T-helper 17 cell (primary cell): Measurements from ENCODE around the gene ULBP1. TPM values are rescaled to one million over a fixed set of nuclear protein-coding genes. Genes with fewer than 3 reads are reported as not detected.
A peak's percentile ranks its signal among the peaks of the same experiment; 100 is the strongest.
"Not testable (repeated sequence)": the region's sequence is repeated elsewhere in the genome, so short reads cannot be mapped to it uniquely, and the experiment has no call there.

Experiments used
- ATAC-seq: fragments of 150-1000 bp; cut with Tn5 transposase; 2 replicates; pipeline ENCODE4 v1.10.0; 2021; ENCODE audit warnings: mild to moderate bottlenecking, moderate library complexity
- DNase-seq, 3 donors: peaks; one replicate each; pipeline versions ENCODE4 v3.0.0 to v3.0.0-alpha.2; 2020 to 2021
- H3K9me3 ChIP-seq: one replicate; pipeline ENCODE4 v1.7.0; 2013; ENCODE audit warnings: low read length, mild to moderate bottlenecking; ENCODE audit not compliant: control insufficient read depth, poor library complexity, severe bottlenecking
- H3K27ac Mint-ChIP-seq: one replicate; pipeline ENCODE4 v1.8.0; 2022; ENCODE audit warnings: mild to moderate bottlenecking, moderate library complexity, mixed read lengths
- H3K27me3 Mint-ChIP-seq: one replicate; pipeline ENCODE4 v1.8.0; 2022; ENCODE audit warnings: mixed read lengths
- H3K36me3 Mint-ChIP-seq: one replicate; pipeline ENCODE4 v1.8.0; 2022; ENCODE audit warnings: low read depth, mixed read lengths
- H3K4me1 Mint-ChIP-seq: one replicate; pipeline ENCODE4 v1.8.0; 2022; ENCODE audit warnings: mild to moderate bottlenecking, mixed read lengths
- H3K4me3 Mint-ChIP-seq: one replicate; pipeline ENCODE4 v1.8.0; 2022; ENCODE audit warnings: mild to moderate bottlenecking, moderate library complexity, mixed read lengths
- total RNA-seq, 4 donors: library from RNA in 2 of 4; stranded (reverse) in 2 of 4; gene quantifications; one replicate each; pipeline ENCODE4 v1.2.3 and lab custom pipeline; 2022 to 2026

ULBP1 gene
- total RNA-seq, 2 donors from 2014 or later, result 0.20 TPM; not detected in 1

DNA sequence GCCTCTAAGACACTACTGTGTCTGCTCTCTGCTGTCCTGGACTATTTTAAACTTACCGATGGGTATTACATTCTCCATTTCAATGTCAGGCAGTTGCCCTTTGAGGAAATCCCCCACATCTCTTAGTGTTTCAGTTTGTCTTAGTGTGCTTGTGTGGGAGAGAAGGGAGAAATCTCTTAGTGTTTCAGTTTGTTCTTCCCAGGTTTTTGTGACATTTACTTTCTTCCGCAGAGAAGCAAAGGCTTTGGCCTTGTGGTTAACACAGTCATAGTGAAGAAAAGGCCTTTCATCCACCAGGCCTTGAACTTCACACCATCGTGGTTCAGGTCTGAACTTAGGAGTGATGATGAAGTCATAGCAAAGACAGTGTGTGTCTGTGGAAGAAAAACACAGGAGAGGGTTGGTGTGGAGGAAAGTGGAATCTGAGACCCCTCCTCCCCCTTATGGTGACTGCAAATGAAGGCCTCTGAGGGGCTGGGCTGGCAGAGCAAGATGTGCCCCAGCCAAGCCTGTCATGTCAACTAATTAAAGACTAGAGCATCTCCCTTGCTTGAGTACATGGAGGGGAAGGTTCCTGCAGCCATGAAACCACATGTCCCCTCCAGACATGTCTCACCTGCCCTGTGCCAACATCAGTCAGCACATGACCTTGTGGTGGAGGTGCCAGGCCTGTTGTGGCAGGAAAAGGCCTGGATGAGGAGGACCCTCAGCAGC lies 37.7 kb downstream of the ULBP1 start:
- Mint-ChIP-seq H3K36me3 (peaks cover 4% of the 10 kb centered on the region), H3K27me3 (peaks cover 34% of the 10 kb centered on the region), H3K4me3 (no peak overlapping the region), H3K27ac (peak overlapping the region; percentile 80), H3K4me1 (peaks cover 32% of the 10 kb centered on the region)
- H3K9me3 ChIP-seq, result no peaks in the 10 kb centered on the region
- DNase-seq, result no peak
- no peak for ATAC-seq

DNA sequence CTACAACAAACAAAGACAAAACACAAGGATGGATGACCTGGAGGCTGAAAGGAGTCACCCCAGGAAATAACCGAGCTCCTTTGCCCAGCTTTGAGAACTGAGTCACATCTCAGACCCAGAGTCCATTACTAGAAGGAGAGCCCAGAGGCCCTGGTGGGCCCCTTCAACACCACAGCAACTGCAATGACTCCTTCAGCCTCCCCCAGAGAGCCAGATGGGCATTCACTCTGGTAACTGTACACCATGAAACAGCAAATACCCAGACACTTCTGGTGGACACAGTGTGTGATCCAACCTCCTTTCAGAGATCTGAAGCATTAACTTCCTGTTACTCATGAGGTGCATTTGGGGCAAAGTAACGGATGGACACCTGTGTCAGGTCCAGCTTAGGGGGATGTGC lies 39.0 kb downstream of the ULBP1 start:
- peaks cover 34% of the 10 kb centered on the region for H3K4me1 Mint-ChIP-seq
- H3K27ac Mint-ChIP-seq, result no peak overlapping the region
- peaks cover 4% of the 10 kb centered on the region for H3K36me3 Mint-ChIP-seq
- no peaks in the 10 kb centered on the region for H3K9me3 ChIP-seq
- no peak for ATAC-seq
- no peak for DNase-seq
- peaks cover 24% of the 10 kb centered on the region for H3K27me3 Mint-ChIP-seq
- no peak overlapping the region for H3K4me3 Mint-ChIP-seq

DNA sequence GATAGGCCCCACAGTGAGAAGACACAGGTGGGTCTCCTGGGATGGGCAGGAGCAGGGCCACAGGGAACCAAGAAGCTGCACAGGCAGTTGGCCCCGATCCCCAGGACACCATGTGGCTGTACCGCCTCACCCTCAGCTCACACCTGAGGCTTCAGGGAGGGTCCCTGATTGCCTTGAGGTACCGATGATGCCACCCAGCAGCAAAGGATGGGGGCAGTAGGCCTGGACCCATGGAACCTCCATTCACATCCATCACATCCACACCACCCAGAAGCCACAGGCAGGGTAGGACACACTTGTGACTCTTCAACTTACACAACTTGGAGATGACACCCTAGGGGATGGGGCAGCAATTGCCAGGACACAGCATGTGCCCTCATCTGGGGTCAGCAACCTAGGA lies 39.9 kb downstream of the ULBP1 start:
- H3K9me3 ChIP-seq, H3K4me3 Mint-ChIP-seq: not testable (repeated sequence)
- peak overlapping the region; percentile 95 for H3K27ac Mint-ChIP-seq

DNA sequence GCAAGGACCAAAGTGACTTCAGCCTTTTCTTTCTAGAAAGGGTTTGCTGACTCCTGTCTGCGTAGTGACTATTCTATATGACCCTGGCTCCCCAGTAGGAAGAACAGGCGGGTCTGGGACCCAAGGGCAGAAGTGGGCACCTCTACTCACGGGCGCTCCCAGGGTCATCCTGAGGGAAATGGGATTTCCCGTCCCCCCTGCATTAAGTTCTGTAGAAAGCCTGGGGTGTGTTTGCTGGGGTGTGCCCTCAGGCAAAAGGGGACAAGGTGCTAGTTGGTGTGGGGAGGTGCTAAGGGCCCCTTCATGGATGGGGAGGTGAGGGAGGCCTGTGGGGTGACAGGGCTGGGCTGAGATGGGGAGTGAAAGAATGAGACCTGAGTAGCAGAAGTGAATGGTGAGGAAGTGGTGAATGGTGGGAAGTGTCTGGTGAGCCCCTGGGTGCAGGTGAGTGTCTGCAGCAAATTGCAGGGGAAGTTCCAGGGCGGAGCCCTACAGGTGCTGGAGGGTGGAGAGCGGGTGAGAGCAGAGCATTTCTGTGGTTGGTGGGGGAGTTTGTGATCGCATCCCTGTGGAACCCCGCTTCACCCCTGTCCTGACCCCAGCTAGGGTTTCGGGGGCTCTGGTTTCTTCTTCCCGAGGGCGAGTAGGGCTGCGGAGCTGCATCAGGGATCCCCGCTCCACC lies 40.5 kb downstream of the ULBP1 start:
- DNase-seq (peak; percentile 36 to 64 (median 59)), ATAC-seq (peak; percentile 79)
- H3K4me1 Mint-ChIP-seq, result peaks cover 38% of the 10 kb centered on the region
- H3K27ac Mint-ChIP-seq, result peak overlapping the region; percentile 95
- H3K27me3 Mint-ChIP-seq, result peaks cover 32% of the 10 kb centered on the region
- H3K36me3 Mint-ChIP-seq, result peaks cover 4% of the 10 kb centered on the region
- no peaks in the 10 kb centered on the region for H3K9me3 ChIP-seq
- H3K4me3 Mint-ChIP-seq, result peak overlapping the region; percentile 94

More for the DNA sequence above, 39.9 kb downstream of the ULBP1 start:
- H3K36me3 Mint-ChIP-seq, ATAC-seq, DNase-seq: not testable (repeated sequence)
- Mint-ChIP-seq H3K4me1 (peaks cover 38% of the 10 kb centered on the region), H3K27me3 (peaks cover 29% of the 10 kb centered on the region)

DNA sequence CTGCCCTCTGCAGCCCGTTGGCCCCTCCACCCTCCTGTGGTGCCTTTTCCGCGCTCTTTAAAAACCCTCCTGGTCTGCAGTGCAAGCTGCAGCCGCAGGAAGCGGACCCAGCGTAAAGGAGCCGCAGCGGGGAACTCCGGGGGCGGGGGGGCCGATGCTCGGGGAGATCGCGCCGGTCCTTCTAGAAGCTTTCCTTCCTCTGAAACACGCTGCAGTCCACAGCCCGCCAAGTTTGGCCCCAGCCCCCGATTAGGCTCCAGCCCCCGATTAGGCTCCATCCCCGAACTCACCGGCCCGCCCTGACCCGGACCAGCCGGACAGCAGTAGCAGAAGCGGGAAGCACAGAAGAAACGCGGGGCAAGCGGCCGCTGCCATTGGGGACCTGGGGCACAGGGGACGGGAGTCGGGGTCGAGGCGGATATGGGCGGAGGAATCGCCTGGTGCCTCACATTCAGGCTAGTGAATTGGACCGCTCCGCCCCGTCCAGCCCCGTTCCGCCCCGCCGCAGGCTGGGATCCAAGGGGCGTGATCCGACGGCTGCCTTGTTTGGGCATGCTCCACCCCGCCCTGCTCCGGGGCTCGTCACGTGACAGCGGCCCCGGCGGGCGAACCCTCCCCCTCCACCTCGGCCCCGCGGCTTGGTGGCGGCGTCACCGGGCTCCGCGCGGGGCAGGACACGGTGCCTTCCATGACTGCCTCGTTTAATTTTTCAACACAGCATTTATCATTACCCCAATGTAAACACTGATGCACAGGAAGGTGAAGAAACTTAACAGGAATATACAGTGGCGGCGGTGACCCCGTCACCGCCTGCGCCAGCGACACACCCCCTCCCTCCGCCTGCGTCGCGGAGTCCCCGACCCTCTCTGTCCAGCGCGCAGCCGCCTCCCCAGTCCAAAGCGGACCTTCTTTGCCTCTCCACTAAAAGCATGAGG lies 41.3 kb downstream of the ULBP1 start:
- H3K36me3 Mint-ChIP-seq, result no peaks in the 10 kb centered on the region
- H3K4me3 Mint-ChIP-seq, result peak overlapping the region; percentile 94
- peaks cover 38% of the 10 kb centered on the region for H3K4me1 Mint-ChIP-seq
- DNase-seq (peak; percentile 80 to 89 (median 86)), ATAC-seq (peak; percentile 76)
- H3K9me3 ChIP-seq, result no peaks in the 10 kb centered on the region
- peaks cover 31% of the 10 kb centered on the region for H3K27me3 Mint-ChIP-seq
- peak overlapping the region; percentile 95 for H3K27ac Mint-ChIP-seq

DNA sequence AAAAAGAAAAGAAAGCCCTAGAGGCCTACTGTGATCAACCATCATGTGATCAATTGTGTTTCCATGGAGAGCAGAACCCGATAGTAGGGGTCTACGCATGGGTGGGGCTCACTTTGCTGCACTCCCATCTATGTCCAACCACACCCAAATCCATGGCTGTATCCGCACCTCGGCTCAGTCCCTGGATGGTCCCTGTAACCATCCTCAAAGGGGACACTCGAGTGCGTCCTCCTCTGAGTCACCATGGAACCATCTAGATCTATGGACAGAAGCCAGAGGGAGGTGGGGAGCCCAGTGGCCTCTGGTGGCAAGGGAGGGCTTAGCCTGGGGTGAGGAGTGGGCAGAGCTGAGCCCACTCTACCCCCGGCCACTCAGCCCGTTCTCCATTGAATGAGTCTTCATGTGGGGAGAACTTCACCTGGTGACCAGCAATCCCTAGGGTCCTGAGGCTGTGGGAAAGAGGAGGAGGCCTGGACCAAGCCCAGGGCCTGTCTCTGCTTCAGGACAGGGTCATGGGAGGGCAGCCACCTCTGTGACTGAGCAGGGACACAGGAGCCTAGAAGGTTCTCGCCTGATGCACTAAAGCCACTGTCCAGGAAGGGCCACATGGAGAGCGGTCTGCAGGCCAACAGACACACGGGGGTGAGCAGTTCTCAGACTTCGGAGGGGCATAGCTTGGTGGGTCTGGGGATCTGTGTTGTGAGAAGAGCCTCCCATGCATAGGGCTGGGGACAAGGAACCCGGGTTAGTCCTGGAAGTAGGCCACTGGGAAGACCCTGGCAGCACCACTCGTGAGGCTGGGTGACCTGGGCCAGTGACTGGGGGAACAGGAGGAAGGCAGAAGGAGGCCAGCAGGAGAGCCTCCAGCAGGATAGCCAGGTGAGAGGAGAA lies 42.3 kb downstream of the ULBP1 start:
- H3K4me3 Mint-ChIP-seq, result peak overlapping the region; percentile 94
- peaks cover 31% of the 10 kb centered on the region for H3K27me3 Mint-ChIP-seq
- no peak for ATAC-seq

DNA sequence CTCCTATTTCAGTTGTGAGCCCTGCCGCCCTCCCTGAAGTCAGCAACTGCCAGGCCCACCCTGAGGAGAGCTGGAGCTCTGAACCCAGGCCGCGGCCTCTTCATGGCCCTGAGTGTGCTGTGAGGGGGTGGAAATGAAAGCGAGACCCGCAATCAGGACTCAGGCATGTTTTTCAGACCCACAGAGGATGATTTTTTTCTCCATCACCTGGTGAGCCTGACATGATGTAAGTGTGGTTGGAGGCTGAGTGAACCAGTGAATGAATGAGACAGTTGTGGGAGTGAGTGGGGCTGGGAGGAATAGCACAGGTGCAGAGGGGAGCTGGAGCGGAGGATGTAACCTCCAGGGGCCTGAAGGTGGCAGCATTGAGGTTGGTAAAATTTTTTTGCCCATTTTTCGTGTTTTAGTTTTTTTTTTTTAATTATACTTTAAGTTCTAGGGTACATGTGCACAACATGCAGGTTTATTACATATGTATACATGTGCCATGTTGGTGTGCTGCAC lies 43.3 kb downstream of the ULBP1 start:
- H3K27me3 Mint-ChIP-seq, result peaks cover 34% of the 10 kb centered on the region
- H3K4me1 Mint-ChIP-seq, result peaks cover 26% of the 10 kb centered on the region
- no peak overlapping the region for H3K4me3 Mint-ChIP-seq

More for the DNA sequence above, 42.3 kb downstream of the ULBP1 start:
- Mint-ChIP-seq H3K36me3 (no peaks in the 10 kb centered on the region), H3K27ac (peak overlapping the region; percentile 95), H3K4me1 (peaks cover 34% of the 10 kb centered on the region)
- no peaks in the 10 kb centered on the region for H3K9me3 ChIP-seq
- DNase-seq, result no peak

DNA sequence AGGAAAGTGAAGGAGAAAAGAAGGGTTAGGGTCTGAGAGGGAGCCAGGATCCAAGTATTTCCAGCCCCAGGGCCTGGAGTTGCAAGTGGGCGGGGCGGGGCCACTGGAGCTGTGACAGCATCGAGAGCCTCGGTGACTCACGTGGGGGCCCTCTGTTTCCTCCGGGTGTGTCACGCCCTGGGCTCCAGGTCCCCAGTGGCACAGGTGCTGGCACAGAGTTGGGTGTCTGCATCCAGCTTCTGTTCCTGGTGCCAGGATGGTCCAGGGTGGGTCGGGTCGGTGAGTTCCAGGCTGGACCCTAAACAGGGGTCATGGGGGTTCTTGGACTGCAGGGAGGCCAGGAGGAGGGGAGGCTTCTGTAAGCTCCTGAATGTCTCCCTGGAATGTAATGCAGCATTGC lies 44.8 kb downstream of the ULBP1 start:
- H3K27me3 Mint-ChIP-seq, result peaks cover 43% of the 10 kb centered on the region
- ATAC-seq, result no peak
- H3K36me3 Mint-ChIP-seq, result no peaks in the 10 kb centered on the region
- H3K9me3 ChIP-seq, result no peaks in the 10 kb centered on the region
- peaks cover 26% of the 10 kb centered on the region for H3K4me1 Mint-ChIP-seq
- no peak overlapping the region for H3K4me3 Mint-ChIP-seq
- H3K27ac Mint-ChIP-seq, result no peak overlapping the region
- DNase-seq, result no peak

More for the DNA sequence above, 43.3 kb downstream of the ULBP1 start:
- peak in 1 of 3 donors; percentile 25 for DNase-seq
- no peaks in the 10 kb centered on the region for H3K9me3 ChIP-seq
- Mint-ChIP-seq H3K36me3 (no peaks in the 10 kb centered on the region), H3K27ac (peak overlapping the region; percentile 37)
- no peak for ATAC-seq

DNA sequence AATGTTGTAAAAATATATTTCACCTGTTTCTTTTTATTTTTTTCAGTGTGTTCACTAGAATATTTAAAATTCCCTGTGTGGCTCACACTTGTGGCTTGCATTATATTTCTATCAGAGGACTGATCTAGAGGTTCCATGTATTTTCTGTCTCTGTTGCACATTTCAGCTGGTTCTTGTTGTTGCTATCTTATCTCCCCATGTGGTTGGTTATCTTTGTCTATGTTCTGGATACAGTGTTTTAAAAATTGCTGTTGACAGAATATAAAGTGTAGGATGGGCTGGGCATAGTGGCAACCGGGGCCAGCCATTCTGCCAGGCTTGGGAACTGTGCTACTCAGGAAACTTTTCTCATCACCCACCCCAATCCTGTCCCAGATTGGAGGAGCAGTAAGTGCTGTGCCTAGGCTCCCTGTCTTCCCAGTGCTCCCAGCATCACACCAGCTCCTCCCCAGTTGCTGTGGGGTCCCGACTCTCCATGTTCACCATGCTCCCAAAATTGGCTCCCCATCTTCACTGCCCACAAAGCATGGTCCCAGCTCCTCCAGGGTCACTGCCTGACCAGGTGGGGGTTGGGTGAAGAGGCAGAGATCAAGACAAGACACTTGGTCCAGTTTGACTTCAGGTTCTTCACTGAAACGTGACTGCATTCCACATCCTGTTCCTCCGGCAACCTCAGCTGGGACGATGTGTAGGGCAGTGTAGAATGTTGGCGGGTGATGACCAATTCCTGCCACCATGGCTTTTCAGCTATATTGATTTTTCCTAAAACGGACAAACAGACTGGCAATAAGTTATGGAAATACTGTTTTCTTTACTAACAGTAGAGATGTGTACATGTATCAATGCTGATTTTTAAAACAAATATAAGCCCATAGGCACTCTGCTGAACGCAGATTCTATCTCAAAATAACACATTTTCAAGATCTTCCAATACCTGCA lies 49.4 kb downstream of the ULBP1 start:
- H3K4me1 Mint-ChIP-seq, result peaks cover 24% of the 10 kb centered on the region
- not testable (repeated sequence) for H3K9me3 ChIP-seq, ATAC-seq, H3K4me3 Mint-ChIP-seq, H3K27ac Mint-ChIP-seq, H3K36me3 Mint-ChIP-seq, DNase-seq
- H3K27me3 Mint-ChIP-seq, result peaks cover 78% of the 10 kb centered on the region

DNA sequence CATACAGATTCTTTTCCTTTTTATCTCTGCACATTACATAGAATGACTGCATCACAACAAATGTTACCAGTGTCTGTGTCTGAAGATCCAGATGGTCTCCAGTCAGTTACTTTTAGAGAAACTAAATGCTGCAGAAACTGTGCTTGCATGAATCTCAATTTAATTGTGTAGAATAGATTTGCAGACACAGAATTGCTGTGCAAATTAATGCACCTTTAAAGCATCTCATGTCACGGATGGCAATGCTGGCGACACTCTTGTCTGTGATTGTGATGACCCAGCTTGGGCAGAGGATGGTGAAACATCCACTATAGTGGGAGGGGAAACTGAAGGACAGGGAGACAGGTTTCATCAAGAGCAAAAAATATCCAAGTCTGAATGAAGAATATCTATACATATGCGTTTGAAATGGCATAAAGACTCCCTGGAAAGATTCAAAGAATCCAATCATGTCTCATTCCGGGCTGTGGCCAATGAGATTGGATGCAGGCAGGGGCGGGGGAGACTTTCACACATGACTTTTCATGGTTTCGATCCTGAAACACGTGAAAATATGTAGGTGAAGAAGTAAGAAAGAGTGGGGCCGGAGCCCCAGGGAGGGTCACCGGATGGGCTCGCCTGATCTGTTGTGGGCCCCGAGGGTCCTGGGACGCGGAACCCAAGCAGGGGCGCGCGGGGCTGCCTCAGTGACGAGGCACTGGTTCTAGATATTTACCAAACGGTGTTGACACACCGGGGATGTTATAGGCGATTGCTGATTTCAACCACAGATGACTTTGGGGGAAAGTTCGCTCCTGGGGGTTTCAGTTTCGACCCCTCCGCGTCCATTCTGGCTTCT lies 50.3 kb downstream of the ULBP1 start:
- H3K4me1 Mint-ChIP-seq, result peaks cover 21% of the 10 kb centered on the region
- not testable (repeated sequence) for DNase-seq, ATAC-seq, H3K9me3 ChIP-seq, H3K36me3 Mint-ChIP-seq, H3K27ac Mint-ChIP-seq
- H3K27me3 Mint-ChIP-seq, result peaks cover 78% of the 10 kb centered on the region
- H3K4me3 Mint-ChIP-seq, result peak overlapping the region; percentile 82
